ENCODE measurements around the gene FAM193A.
"Not testable (repeated sequence)": the region's sequence is repeated elsewhere in the genome, so short reads cannot be mapped to it uniquely, and the experiment has no call there.

Gene FAM193A

GRCh38 chr4:2607822-2608221, 71.4 kb downstream of the FAM193A start:
- no peak for DNase-seq (ENCODE audit: low read depth in 1 of 2, low spot score in 1 of 2)

- DNase-seq (ENCODE audit: low read depth in 1 of 2, low spot score in 1 of 2), result no peak
These were observed 71.8 kb downstream of the FAM193A start for GRCh38 chr4:2608291-2608690.

DNA sequence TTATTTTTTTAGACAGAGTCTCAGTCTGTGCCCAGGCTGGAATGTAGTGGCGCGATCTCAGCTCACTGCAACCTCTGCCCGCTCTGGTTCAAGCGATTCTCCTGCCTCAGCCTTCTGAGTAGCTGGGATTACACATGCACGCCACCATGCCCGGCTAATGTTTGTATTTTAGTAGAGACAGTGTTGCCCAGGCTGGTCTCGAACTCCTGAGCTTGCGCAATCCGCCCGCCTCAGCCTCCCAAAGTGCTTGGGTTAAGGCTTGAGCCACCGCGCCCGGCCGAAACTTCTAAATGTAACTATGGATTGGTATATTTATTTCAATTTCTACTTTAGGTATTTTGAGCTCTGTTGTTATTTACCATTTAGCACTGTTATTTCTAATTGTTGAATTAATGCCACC, 79.4 kb downstream of the FAM193A start:
- no peak for DNase-seq (ENCODE audit: low read depth in 1 of 2, low spot score in 1 of 2)

DNA sequence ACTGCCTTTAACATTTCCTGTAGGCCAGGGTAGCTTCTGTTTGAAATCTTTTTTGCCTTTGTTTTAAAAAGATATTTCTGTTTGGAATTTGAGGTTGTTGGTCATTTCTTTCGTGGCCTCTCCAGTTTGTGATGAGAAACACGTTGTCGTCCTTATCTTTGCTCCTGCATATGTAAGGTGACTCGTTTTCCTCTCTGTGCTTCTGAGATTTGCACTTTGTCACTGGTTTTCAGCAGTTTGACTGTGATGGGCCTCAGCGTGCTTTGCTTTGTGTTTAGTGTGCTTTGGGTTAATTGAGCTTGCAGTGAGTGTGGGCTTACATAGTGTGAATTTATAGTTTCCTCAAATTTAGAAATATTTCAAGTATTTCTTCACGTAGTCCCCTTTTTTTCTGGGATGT, 81.5 kb downstream of the FAM193A start:
- DNase-seq (ENCODE audit: low read depth in 1 of 2, low spot score in 1 of 2), result no peak

GRCh38 chr4:2618729-2619128, 82.3 kb downstream of the FAM193A start:
- DNase-seq (ENCODE audit: low read depth in 1 of 2, low spot score in 1 of 2), result not testable (repeated sequence)

GRCh38 chr4:2619459-2619858, 83.0 kb downstream of the FAM193A start:
- DNase-seq (ENCODE audit: low read depth in 1 of 2, low spot score in 1 of 2), result no peak

- DNase-seq (ENCODE audit: low read depth in 1 of 2, low spot score in 1 of 2), result no peak
These were observed 85.0 kb downstream of the FAM193A start for GRCh38 chr4:2621419-2621818.

DNA sequence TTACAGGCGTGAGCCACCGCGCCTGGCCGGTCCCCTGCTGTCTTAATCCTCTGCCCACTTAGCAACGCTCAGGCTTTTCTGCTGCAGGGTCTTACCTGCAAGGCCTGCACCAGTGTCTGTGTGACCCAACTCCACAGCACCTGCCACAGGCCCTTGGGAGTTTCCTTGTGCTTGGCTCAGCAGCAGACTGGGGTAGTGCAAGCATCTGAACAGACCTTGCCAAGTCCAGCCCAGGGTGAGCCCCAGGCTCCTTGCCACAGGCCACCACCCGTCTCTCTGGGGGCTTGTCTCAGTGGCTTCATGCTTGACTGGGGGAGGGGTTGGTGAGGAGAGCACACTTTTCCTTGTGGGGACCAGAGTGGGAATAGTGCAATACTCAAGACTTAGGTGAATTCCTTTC, 87.0 kb downstream of the FAM193A start:
- DNase-seq (ENCODE audit: low read depth in 1 of 2, low spot score in 1 of 2), result no peak

- no peak for DNase-seq (ENCODE audit: low read depth in 1 of 2, low spot score in 1 of 2)
These were observed 88.5 kb downstream of the FAM193A start for GRCh38 chr4:2624782-2625530.

- DNase-seq (ENCODE audit: low read depth in 1 of 2, low spot score in 1 of 2), result no peak
These were observed 89.8 kb downstream of the FAM193A start for GRCh38 chr4:2626231-2626630.

GRCh38 chr4:2630556-2631273, 94.3 kb downstream of the FAM193A start:
- no peak for DNase-seq (ENCODE audit: low read depth in 1 of 2, low spot score in 1 of 2)

DNA sequence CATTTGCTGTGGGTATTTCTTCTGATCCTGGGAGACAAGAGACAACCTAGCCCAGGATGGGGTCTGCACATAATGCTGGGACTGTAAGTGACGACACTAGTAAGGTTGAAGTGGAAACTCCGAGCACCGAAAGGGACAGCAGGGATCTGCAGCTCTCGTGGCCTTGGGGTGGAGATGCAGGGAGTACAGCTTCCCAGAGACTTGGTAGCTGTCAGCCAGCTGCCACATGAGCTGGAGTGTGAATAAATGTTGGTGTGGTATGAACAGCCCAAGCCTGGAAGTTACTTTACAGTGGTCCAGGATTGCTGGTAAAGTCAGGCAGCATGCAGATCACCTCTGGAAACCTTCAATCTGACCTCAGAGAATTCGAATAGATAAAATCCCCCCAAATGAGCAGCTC, 97.6 kb downstream of the FAM193A start:
- no peak for DNase-seq (ENCODE audit: low read depth in 1 of 2, low spot score in 1 of 2)

DNA sequence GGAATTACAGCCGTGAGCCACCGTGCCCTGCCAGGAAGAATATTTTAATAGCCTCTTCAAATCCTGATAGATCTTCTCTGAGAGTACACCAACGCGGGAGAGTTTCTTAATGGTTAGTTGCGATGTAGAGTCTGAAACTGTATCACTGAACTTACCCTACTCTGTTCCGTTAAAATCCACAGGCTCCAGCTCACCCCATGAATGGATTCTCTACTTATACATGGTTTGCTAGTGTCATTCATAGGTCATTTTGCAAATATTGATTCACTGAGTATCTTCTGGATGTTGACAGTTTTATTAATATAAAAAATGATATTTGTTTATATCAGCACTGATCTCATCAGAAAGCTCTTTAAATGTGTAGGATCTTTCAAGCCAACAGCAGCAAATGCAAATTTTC, 99.9 kb downstream of the FAM193A start:
- DNase-seq (ENCODE audit: low read depth in 1 of 2, low spot score in 1 of 2), result no peak

- not testable (repeated sequence) for DNase-seq (ENCODE audit: low read depth in 1 of 2, low spot score in 1 of 2)
These were observed 100.5 kb downstream of the FAM193A start for GRCh38 chr4:2636994-2637393.

DNA sequence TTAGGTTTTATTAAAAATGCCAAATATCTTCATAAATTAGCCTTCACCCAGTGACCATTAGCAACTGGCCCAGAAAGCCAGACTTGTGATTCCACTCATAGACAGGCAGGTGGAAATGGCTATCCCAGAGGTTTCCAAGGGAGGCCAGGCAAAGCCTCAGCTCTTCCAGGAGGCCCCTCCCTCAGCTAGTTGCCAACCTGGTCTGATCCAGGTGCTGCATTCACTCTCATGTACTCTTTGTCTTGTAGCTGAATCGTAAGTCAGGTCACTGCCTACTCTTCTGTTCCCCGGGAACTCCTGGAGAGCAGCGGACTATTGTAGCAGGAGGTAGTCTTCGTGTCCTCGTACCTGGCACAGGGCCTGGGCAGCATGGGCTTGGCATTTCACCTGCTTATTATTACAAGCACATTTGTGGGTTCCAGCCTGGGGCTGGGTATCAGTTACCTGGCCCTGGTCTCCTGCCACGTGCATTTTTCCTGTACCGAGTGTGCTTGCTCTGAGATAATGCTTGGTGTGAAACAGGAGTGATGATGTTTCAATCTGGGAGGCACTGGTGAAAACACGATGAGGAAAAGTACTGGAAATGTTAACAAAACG, 101.6 kb downstream of the FAM193A start:
- DNase-seq (ENCODE audit: low read depth in 1 of 2, low spot score in 1 of 2), result no peak

- no peak for DNase-seq (ENCODE audit: low read depth in 1 of 2, low spot score in 1 of 2)
These were observed 102.3 kb downstream of the FAM193A start for GRCh38 chr4:2638730-2639129.

DNA sequence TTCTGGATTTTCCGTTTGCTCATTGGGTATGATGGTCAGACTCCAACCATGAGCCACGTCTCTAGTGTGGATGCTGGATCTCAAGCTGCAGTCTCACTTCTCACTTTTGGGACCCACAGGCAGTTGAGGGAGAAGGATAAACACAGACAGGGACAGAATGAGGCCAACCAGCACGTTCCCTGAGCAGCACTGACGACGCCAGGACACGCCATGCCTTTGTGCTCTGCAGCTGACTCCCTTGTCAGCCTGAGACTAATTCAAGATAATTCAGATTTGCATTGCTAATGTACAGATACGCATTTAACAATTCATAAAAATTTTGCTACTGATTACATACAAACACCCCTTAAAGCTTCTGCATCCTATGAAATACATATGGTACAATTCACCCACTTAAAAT, 106.5 kb downstream of the FAM193A start:
- DNase-seq (ENCODE audit: low read depth in 1 of 2, low spot score in 1 of 2), result no peak

DNA sequence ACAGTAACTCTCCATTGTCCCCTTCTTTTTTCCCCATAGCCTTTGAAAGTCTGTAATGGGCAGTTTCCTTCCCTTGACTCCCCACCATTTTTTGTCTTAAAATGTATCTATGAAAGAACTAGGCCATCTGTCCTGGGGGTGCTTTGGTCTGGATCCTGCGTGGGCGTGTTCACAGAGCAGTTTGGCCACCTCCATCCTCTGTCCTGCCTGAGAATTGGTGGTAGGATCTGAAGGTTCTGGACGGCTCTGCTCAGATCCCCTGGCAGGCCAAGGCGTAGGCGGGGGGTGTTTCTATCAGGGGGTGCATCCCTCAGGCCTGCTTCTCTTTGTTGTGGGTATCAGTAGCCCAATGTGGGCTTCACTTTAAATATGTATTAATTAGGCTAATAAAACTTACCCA, 107.1 kb downstream of the FAM193A start:
- no peak for DNase-seq (ENCODE audit: low read depth in 1 of 2, low spot score in 1 of 2)

DNA sequence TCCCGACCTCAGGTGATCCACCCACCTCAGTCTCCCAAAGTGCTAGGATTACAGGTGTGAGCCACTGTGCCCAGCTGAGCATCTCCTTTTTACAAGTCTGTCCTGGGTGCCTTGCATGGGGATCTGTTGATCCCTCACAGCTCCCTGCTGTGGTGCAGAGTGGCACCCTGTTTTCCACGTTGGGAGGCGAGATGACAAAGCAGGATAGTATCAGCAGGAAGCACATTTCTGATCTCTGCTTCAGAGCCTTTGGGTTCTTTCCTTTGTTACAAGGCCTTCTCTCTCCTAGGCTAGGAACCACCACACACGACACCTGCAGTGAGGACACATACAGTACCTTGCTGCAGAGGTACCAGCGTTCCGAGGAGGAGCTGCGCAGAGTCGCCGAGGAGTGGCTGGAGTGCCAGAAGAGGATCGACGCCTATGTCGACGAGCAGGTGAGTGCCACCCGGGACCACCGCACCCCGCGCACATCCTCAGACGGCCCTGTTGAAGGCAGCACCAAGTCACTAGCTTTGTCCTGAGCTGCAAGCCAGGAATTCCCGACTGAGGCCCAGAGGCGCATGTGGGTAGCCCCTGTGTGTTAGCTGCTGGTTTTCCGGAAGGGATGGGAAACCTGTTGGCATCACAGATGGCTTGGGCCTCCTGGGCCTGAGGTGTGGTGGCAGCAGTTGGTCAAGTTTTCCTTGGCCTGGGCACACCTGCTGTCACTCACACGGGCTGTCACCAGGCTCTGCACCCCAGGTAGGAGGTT, 110.1 kb downstream of the FAM193A start:
- DNase-seq (ENCODE audit: low read depth in 1 of 2, low spot score in 1 of 2), result no peak

- DNase-seq (ENCODE audit: low read depth in 1 of 2, low spot score in 1 of 2), result no peak
These were observed 111.1 kb downstream of the FAM193A start for GRCh38 chr4:2647403-2648158.
